H1 (cell line): ENCODE data around the gene TEAD2. TPM values are rescaled to one million over a fixed set of nuclear protein-coding genes. Genes with fewer than 3 reads are reported as not detected.

Experiments
- CTCF ChIA-PET: fragments of 300-600 bp; sonication (Branson Sonifier 250); formaldehyde crosslinking; loops from one replicate; lab custom pipeline; 2021; ENCODE audit not compliant: partially characterized antibody; lab: Charles Lee
- POLR2A ChIA-PET: fragments of 300-600 bp; sonication (Branson Sonifier 250); formaldehyde crosslinking; loops from one replicate; lab custom pipeline; 2021; ENCODE audit warnings: inconsistent platforms; ENCODE audit not compliant: partially characterized antibody; lab: Charles Lee
- DNase-seq, 2 experiments: peaks; one replicate each; pipeline versions ENCODE4 v3.0.0 to v3.0.0-alpha.2; 2010 to 2022; ENCODE audit warnings: low spot score in 2 of 2, low read depth in 1 of 2, mixed read lengths in 1 of 2
- FAIRE-seq: peaks from 2 replicates; lab custom pipeline; 2011; peaks lifted over from hg19 to GRCh38; lab: Jason Lieb, UNC
- H2AFZ ChIP-seq: 2 replicates; pipeline ENCODE4 v1.8.1; 2012; ENCODE audit warnings: low read length, inconsistent platforms
- H2AK5ac ChIP-seq: 2 replicates; pipeline ENCODE4 v1.6.1; 2013; ENCODE audit warnings: low read depth, low read length
- H2BK120ac ChIP-seq: replicated peaks from 2 replicates; pipeline ENCODE3; 2013; ENCODE audit warnings: low read depth, low read length, inconsistent platforms
- H2BK12ac ChIP-seq: 2 replicates; pipeline ENCODE4 v1.6.1; 2013; ENCODE audit warnings: low read depth, low read length
- H2BK15ac ChIP-seq: 2 replicates; pipeline ENCODE4 v1.6.1; 2013; ENCODE audit warnings: low read length
- H2BK20ac ChIP-seq: 2 replicates; pipeline ENCODE4 v1.6.1; 2013; ENCODE audit warnings: low read length
- H2BK5ac ChIP-seq: 2 replicates; pipeline ENCODE4 v1.6.1; 2013; ENCODE audit warnings: low read depth, low read length
- H3K14ac ChIP-seq: 2 replicates; pipeline ENCODE4 v1.6.1; 2013; ENCODE audit warnings: inconsistent platforms; ENCODE audit not compliant: insufficient read length
- H3K18ac ChIP-seq: 2 replicates; pipeline ENCODE4 v1.6.1; 2013; ENCODE audit warnings: low read length; ENCODE audit errors: extremely low read depth
- H3K23ac ChIP-seq: 2 replicates; pipeline ENCODE4 v1.6.1; 2013; ENCODE audit warnings: inconsistent platforms; ENCODE audit not compliant: insufficient read length
- H3K23me2 ChIP-seq: 2 replicates; pipeline ENCODE4 v1.6.1; 2013; ENCODE audit warnings: low read depth, low read length
- H3K27ac ChIP-seq: 2 replicates; pipeline ENCODE4 v1.6.1; 2011; ENCODE audit warnings: low read depth, low read length, inconsistent platforms
- H3K27me3 ChIP-seq, 4 experiments: replicated peaks in 1 of 4; 1 replicate in 1 of 4; 2 replicates in 3 of 4; pipeline versions ENCODE4 v1.6.1 to v1.8.1; 2011 to 2013; ENCODE audit warnings: low read length in 3 of 4, mild to moderate bottlenecking in 3 of 4, inconsistent platforms in 2 of 4, mixed read lengths in 2 of 4, moderate library complexity in 1 of 4; ENCODE audit not compliant: control insufficient read depth in 3 of 4, insufficient read depth in 3 of 4; ENCODE audit errors: extremely low read depth in 1 of 4
- H3K36me3 ChIP-seq, 4 experiments: 2 replicates each; pipeline versions ENCODE4 v1.6.1 to v1.8.1; 2011 to 2013; ENCODE audit warnings: mild to moderate bottlenecking in 4 of 4, low read length in 3 of 4, moderate library complexity in 2 of 4, control low read depth in 1 of 4, inconsistent platforms in 1 of 4; ENCODE audit not compliant: insufficient read depth in 4 of 4, control insufficient read depth in 2 of 4
- H3K4ac ChIP-seq: replicated peaks from 2 replicates; pipeline ENCODE3; 2013; ENCODE audit warnings: low read length, low read depth, mixed read lengths, inconsistent platforms; ENCODE audit not compliant: insufficient read length
- H3K4me1 ChIP-seq, 4 experiments: replicated peaks in 1 of 4; 1 replicate in 1 of 4; 2 replicates in 3 of 4; pipeline versions ENCODE4 v1.6.1 to v1.8.1; 2011 to 2013; ENCODE audit warnings: low read length in 3 of 4, inconsistent platforms in 2 of 4, mixed read lengths in 1 of 4; ENCODE audit not compliant: insufficient read depth in 4 of 4, control insufficient read depth in 3 of 4
- H3K4me2 ChIP-seq, 2 experiments: 2 replicates each; pipeline versions ENCODE4 v1.6.1 to v1.8.1; 2011 to 2013; ENCODE audit warnings: low read depth in 2 of 2, low read length in 2 of 2, control low read depth in 1 of 2, inconsistent platforms in 1 of 2, mild to moderate bottlenecking in 1 of 2; ENCODE audit not compliant: insufficient read depth in 1 of 2
- H3K4me3 ChIP-seq, 4 experiments: fragments of 200-600, 300-600 bp in 1 of 4; sonication (generic), shearing (Covaris generic), sonication (Bioruptor Twin) in 1 of 4; 2 replicates each; pipeline versions ENCODE4 v1.5.1 to v1.8.1; 2011 to 2016; ENCODE audit warnings: low read length in 4 of 4, low read depth in 3 of 4, control low read depth in 2 of 4, inconsistent platforms in 2 of 4, mild to moderate bottlenecking in 2 of 4, mixed read lengths in 1 of 4, moderate library complexity in 1 of 4; ENCODE audit not compliant: insufficient read depth in 2 of 4; ENCODE audit errors: extremely low read depth in 1 of 4
- H3K56ac ChIP-seq: replicated peaks from 2 replicates; pipeline ENCODE3; 2013; ENCODE audit warnings: low read depth, mild to moderate bottlenecking, mixed read lengths, low read length, inconsistent platforms; ENCODE audit not compliant: insufficient read length
- H3K79me1 ChIP-seq: 2 replicates; pipeline ENCODE4 v1.6.1; 2013; ENCODE audit warnings: low read depth, low read length, control low read depth
- H3K79me2 ChIP-seq, 2 experiments: 2 replicates each; pipeline versions ENCODE4 v1.6.1 to v1.8.1; 2012 to 2013; ENCODE audit warnings: low read length in 2 of 2, mild to moderate bottlenecking in 2 of 2, inconsistent platforms in 1 of 2; ENCODE audit not compliant: insufficient read depth in 2 of 2, control insufficient read depth in 1 of 2
- H3K9ac ChIP-seq, 4 experiments: replicated peaks in 1 of 4; 1 replicate in 1 of 4; 2 replicates in 3 of 4; pipeline versions ENCODE4 v1.6.1 to v1.8.1; 2011 to 2013; ENCODE audit warnings: low read depth in 3 of 4, low read length in 3 of 4, control low read depth in 2 of 4, mild to moderate bottlenecking in 2 of 4, moderate library complexity in 2 of 4, inconsistent platforms in 1 of 4; ENCODE audit errors: extremely low read depth in 1 of 4
- H3K9me3 ChIP-seq, 2 experiments: 2 replicates each; pipeline versions ENCODE4 v1.6.1 to v1.8.1; 2012 to 2013; ENCODE audit warnings: mild to moderate bottlenecking in 2 of 2, moderate library complexity in 2 of 2, control low read depth in 1 of 2, inconsistent platforms in 1 of 2, low read depth in 1 of 2, low read length in 1 of 2, mixed read lengths in 1 of 2; ENCODE audit not compliant: insufficient read depth in 2 of 2
- H4K20me1 ChIP-seq, 2 experiments: replicated peaks in 1 of 2; 2 replicates each; pipeline versions ENCODE3 to v1.8.1; 2011 to 2013; ENCODE audit warnings: inconsistent platforms in 2 of 2, low read length in 2 of 2, mild to moderate bottlenecking in 1 of 2; ENCODE audit not compliant: insufficient read depth in 2 of 2, control insufficient read depth in 1 of 2
- H4K5ac ChIP-seq: 2 replicates; pipeline ENCODE4 v1.6.1; 2013; ENCODE audit warnings: low read length, low read depth, mixed read lengths, inconsistent platforms; ENCODE audit not compliant: insufficient read length
- H4K8ac ChIP-seq: 2 replicates; pipeline ENCODE4 v1.8.0; 2013; ENCODE audit warnings: mild to moderate bottlenecking, moderate library complexity, low read length, inconsistent platforms; ENCODE audit not compliant: insufficient read depth; ENCODE audit errors: extremely low read depth
- H4K91ac ChIP-seq: replicated peaks from 2 replicates; pipeline ENCODE3; 2013; ENCODE audit warnings: low read length, mixed read lengths, inconsistent platforms; ENCODE audit not compliant: insufficient read length
- EP300 ChIP-seq, 2 experiments: IDR thresholded peaks; 1 replicate in 1 of 2; 2 replicates in 1 of 2; pipeline ENCODE4 v1.6.1; 2011 to 2012; ENCODE audit warnings: low read depth in 2 of 2, low read length in 2 of 2, mild to moderate bottlenecking in 2 of 2, borderline replicate concordance in 1 of 2, inconsistent platforms in 1 of 2, moderate library complexity in 1 of 2
- WGBS, 2 experiments: shearing (Covaris generic) in 1 of 2; methylation state at CpG; one replicate each; pipeline versions ENCODE4 v1.1.6 to v1.1.7; 2013 to 2015; ENCODE audit warnings: low lambda C conversion rate in 2 of 2, mixed read lengths in 2 of 2, inconsistent platforms in 1 of 2, low coverage in 1 of 2, missing lambda C conversion rate in 1 of 2; ENCODE audit not compliant: insufficient replicate concordance in 2 of 2, insufficient coverage in 1 of 2, insufficient read length in 1 of 2; ENCODE audit errors: extremely low coverage in 1 of 2, missing lambda C conversion rate in 1 of 2; 5-methylcytosine and 5-hydroxymethylcytosine counted together
- polyA plus RNA-seq, 7 experiments: library from polyadenylated mRNA; depleted of rRNA in 3 of 7; stranded (reverse) in 5 of 7; unstranded in 2 of 7; fragments of >200 nt in 5 of 7; fragments of 200-250 nt in 2 of 7; gene quantifications; 1 replicate in 5 of 7; 2 replicates in 1 of 7; 4 replicates in 1 of 7; pipeline versions ENCODE4 v1.2.1 to v1.2.3, GENCODE V29; 2011 to 2013; ENCODE audit warnings: missing spikeins in 2 of 7, mixed read lengths in 2 of 7
- total RNA-seq: library from RNA; stranded (reverse); fragmentation: NEBNext Ultra II Directional; extraction: Animal tissue kit (Norgen Biotek cat#: 25700); gene quantifications from 2 replicates; pipeline ENCODE4 v1.2.1, GENCODE V29; 2021
- TF ChIP-seq, protein P1 (sequence below), 3 experiments: IDR thresholded peaks; 1 replicate in 2 of 3; 2 replicates in 1 of 3; pipeline versions ENCODE4 v1.5.1 to v1.6.1; 2011; ENCODE audit warnings: low read length in 3 of 3, mild to moderate bottlenecking in 3 of 3, inconsistent platforms in 2 of 3, low read depth in 1 of 3, moderate library complexity in 1 of 3; ENCODE audit not compliant: insufficient read depth in 1 of 3; ENCODE audit errors: control extremely low read depth in 1 of 3

Gene TEAD2
- total and polyA plus RNA-seq, 2 of the 8 experiments (the other 6 are each of a cell fraction or from before 2014, with no cell fraction given): 87.6 to 146 TPM

DNA sequence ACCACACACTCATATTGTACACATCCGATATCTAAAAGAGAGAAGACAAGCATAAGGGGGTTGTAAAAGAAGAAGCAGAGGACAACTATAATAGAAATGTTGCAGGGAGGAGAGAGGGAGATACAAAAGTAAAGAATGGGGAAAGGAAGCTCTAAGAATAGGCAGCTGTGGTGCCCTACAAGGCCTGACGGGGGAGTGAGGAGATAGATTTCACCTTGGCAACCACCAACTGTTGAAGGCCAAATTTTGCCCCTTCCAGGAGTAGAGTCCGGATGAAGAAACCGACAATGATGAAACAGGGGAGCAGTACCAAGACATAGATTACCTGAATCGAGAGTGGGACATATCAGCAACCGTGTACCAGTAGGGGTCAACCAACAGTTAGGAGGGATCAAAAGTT lies 53.1 kb downstream of the TEAD2 start:
- Histone ChIP-seq H3K79me1 (no peaks in the 10 kb centered on the region), H3K9me3 (no peaks in the 10 kb centered on the region), H2BK20ac (no peak overlapping the region), H3K14ac (no peak overlapping the region), H4K8ac (no peak overlapping the region), H2BK120ac (no peak overlapping the region), H4K20me1 (no peaks in the 10 kb centered on the region), H3K18ac (no peak overlapping the region), H3K56ac (no peak overlapping the region), H3K4ac (no peak overlapping the region), H3K23me2 (peaks cover 2% of the 10 kb centered on the region; the same call in 1 of the 2 replicates), H2AFZ (no peak overlapping the region), H3K9ac (no peak overlapping the region), H3K79me2 (no peaks in the 10 kb centered on the region), H4K91ac (no peak overlapping the region), H3K4me2 (no peak overlapping the region), H2BK12ac (no peak overlapping the region), H3K4me3 (no peak overlapping the region), H3K4me1 (no peaks in the 10 kb centered on the region), H3K36me3 (peaks cover 0 to 2% (median 0%) of the 10 kb centered on the region in 4 experiments; a peak in 2 of 8 replicates), H3K27me3 (no peaks in the 10 kb centered on the region), H2BK15ac (no peak overlapping the region), H3K27ac (no peak overlapping the region), H2AK5ac (no peak overlapping the region), H3K23ac (no peak overlapping the region), H4K5ac (no peak overlapping the region), H2BK5ac (no peak overlapping the region)
- POLR2A ChIA-PET: no interaction called here
- no peak for TF ChIP-seq EP300 (IDR thresholded peaks at IDR 0.05; ENCODE audit: borderline replicate concordance in 1 of 2, low read depth in 2 of 2, low read length in 2 of 2)
- TF ChIP-seq, protein P1, sequence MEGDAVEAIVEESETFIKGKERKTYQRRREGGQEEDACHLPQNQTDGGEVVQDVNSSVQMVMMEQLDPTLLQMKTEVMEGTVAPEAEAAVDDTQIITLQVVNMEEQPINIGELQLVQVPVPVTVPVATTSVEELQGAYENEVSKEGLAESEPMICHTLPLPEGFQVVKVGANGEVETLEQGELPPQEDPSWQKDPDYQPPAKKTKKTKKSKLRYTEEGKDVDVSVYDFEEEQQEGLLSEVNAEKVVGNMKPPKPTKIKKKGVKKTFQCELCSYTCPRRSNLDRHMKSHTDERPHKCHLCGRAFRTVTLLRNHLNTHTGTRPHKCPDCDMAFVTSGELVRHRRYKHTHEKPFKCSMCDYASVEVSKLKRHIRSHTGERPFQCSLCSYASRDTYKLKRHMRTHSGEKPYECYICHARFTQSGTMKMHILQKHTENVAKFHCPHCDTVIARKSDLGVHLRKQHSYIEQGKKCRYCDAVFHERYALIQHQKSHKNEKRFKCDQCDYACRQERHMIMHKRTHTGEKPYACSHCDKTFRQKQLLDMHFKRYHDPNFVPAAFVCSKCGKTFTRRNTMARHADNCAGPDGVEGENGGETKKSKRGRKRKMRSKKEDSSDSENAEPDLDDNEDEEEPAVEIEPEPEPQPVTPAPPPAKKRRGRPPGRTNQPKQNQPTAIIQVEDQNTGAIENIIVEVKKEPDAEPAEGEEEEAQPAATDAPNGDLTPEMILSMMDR (IDR thresholded peaks at IDR 0.05; ENCODE audit: control extremely low read depth in 1 of 3, insufficient read depth in 1 of 3, low read depth in 1 of 3, low read length in 3 of 3): peak in 1 of 3 experiments; percentile 7; a peak in 1 of 4 replicates
- DNase-seq: peak in 1 of 2 experiments; percentile 36
- 88% methylated on average over 6 of the region's 6 CpGs; no CpG with 5 or more reads in 1 of the 2 experiments for WGBS, 2 experiments
- no peak for FAIRE-seq
- CTCF ChIA-PET: interaction anchor here (0.7 to 1.2 kb wide), 7 partner anchors 9 to 165 kb away, joined by 3 to 6 read pairs (median 3); partner anchors contain the start of gene FLT3LG
